Mucosa of stomach (tissue), 1 donor: ENCODE measurements around the gene ACP2.

Source experiments
- H3K27me3 ChIP-seq: one replicate; pipeline ENCODE4 v1.7.0; 2013; ENCODE audit warnings: mild to moderate bottlenecking, low read length; ENCODE audit not compliant: control insufficient read depth, insufficient read depth
- H3K36me3 ChIP-seq: one replicate; pipeline ENCODE4 v1.7.0; 2013; ENCODE audit warnings: low read length; ENCODE audit not compliant: control insufficient read depth, insufficient read depth
- H3K4me1 ChIP-seq: one replicate; pipeline ENCODE4 v1.7.0; 2013; ENCODE audit warnings: mild to moderate bottlenecking, low read length; ENCODE audit not compliant: control insufficient read depth, insufficient read depth
- H3K4me3 ChIP-seq: one replicate; pipeline ENCODE4 v1.7.0; 2013; ENCODE audit warnings: low read length
- H3K9ac ChIP-seq: one replicate; pipeline ENCODE4 v1.7.0; 2013; ENCODE audit warnings: mild to moderate bottlenecking, low read length, moderate library complexity
- H3K9me3 ChIP-seq: one replicate; pipeline ENCODE4 v1.7.0; 2013; ENCODE audit warnings: mild to moderate bottlenecking, low read length, moderate library complexity; ENCODE audit not compliant: control insufficient read depth
- donor health status: Pancreatic carcinoma.

ACP2 gene

DNA sequence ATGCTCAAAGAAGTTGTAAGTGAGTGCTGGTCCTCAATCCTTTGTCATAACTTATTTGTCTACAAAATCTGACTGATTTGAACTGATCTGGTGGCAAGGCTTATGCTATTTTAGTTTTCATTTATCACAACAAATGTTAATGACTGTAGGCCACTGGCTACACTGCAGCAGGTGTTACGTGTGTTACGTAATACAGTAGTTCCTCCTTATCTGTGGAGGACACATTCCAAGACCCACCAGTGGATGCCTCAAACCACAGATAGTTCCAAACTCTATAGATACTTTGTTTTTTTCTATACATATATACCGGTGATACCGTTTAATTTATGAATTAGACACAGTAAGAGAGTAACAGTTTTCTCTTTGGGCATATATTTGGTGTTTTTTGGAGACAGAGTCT lies 28.3 kb upstream of the ACP2 start:
- peaks cover 11% of the 10 kb centered on the region for H3K4me1 ChIP-seq
- H3K9ac ChIP-seq = no peak overlapping the region
- H3K4me3 ChIP-seq = no peak overlapping the region
- no peaks in the 10 kb centered on the region for H3K9me3 ChIP-seq
- no peaks in the 10 kb centered on the region for H3K27me3 ChIP-seq
- no peaks in the 10 kb centered on the region for H3K36me3 ChIP-seq

- no peak overlapping the region for H3K4me3 ChIP-seq
- no peak overlapping the region for H3K9ac ChIP-seq
- H3K4me1 ChIP-seq = peaks cover 25% of the 10 kb centered on the region
- no peaks in the 10 kb centered on the region for H3K27me3 ChIP-seq
- no peaks in the 10 kb centered on the region for H3K36me3 ChIP-seq
- no peaks in the 10 kb centered on the region for H3K9me3 ChIP-seq
These were observed 26.1 kb upstream of the ACP2 start for GRCh38 chr11:47274495-47275235.

- Histone ChIP-seq H3K4me1 (peaks cover 37% of the 10 kb centered on the region), H3K9me3 (no peaks in the 10 kb centered on the region), H3K9ac (no peak overlapping the region), H3K27me3 (no peaks in the 10 kb centered on the region), H3K4me3 (no peak overlapping the region), H3K36me3 (no peaks in the 10 kb centered on the region)
These were observed 24.1 kb upstream of the ACP2 start for GRCh38 chr11:47272706-47273105.

GRCh38 chr11:47271961-47272661 lies 23.5 kb upstream of the ACP2 start:
- no peaks in the 10 kb centered on the region for H3K9me3 ChIP-seq
- H3K36me3 ChIP-seq = no peaks in the 10 kb centered on the region
- no peaks in the 10 kb centered on the region for H3K27me3 ChIP-seq
- H3K4me3 ChIP-seq = no peak overlapping the region
- no peak overlapping the region for H3K9ac ChIP-seq
- peaks cover 37% of the 10 kb centered on the region for H3K4me1 ChIP-seq

DNA sequence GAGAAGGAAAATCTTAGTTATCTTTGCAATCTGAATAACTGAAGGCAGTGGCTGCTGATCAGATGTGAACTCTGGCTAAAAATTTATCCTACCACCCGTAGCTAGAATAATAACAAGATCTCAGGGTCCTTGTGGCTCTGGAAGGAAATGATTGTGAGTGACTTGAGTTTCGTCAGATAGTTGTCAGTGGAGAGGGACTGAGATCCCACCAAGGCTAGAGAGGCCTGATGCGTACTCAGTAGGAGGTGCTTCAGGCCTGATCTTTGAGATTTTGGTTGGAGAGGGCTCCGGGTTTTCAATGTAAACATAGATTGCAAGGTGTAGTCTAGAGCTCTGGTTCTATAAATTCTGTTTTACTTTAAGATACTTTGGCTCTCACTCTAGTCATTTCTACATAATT lies 22.7 kb upstream of the ACP2 start:
- peak overlapping the region; percentile 5 for H3K9ac ChIP-seq
- H3K9me3 ChIP-seq = no peaks in the 10 kb centered on the region

DNA sequence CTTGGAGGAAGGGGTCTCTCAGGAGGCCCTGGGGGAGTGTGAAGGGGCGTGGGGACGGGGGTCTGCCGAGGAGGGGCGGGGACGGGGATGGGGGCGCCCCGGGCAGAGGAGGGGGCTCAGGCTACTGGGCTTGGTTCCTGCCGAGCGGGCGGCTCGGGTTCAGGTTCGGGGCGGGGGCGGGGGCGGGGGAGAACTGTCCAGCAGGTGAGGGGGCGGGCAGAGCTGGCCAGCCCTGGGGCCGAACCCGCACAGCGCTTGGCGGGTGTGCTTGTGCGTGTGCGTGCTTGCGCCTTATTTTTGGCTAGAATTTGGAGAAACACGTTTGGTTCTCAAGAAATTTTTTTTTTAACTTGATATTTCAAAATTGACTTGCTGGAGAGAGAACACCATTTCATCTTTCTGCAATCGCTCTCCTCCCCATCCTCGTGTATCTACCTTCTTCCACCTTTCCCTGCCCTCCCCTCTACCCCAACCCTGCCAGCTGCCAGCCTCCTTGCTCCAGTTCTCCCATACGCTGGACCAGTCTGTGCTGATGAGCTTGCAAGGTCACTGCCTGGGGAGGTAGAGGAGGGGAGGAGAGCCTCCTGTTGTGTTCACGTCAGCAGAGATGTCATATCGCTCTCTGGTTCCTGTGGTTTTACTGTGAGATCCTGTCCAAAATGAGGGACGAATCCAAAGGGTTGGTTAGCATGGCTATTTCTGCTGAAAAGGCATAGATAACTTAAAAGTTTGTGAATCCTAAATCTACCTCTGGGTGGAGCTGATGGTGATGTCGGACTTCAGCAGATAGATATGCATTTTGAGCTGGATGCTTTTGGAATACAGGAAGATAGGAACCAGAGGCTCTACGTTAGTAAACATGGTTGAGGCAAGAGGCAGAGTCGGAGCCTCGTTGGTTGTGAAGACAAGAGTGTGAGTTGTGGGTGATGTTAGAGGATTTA lies 22.0 kb upstream of the ACP2 start:
- Histone ChIP-seq H3K9ac (peak overlapping the region; percentile 74), H3K4me1 (peaks cover 38% of the 10 kb centered on the region), H3K27me3 (no peaks in the 10 kb centered on the region)

More for the DNA sequence above, 22.7 kb upstream of the ACP2 start:
- Histone ChIP-seq H3K36me3 (no peaks in the 10 kb centered on the region), H3K4me3 (no peak overlapping the region), H3K4me1 (peaks cover 37% of the 10 kb centered on the region), H3K27me3 (no peaks in the 10 kb centered on the region)

GRCh38 chr11:47269829-47270305 lies 21.3 kb upstream of the ACP2 start, which contains the start of gene MADD:
Gene MADD (plus strand): TSS chr11:47270133.
- H3K4me3 ChIP-seq = peak within 1 kb of the TSS; percentile 62
- no peaks in the 10 kb centered on the region for H3K9me3 ChIP-seq
- peak within 1 kb of the TSS; percentile 81 for H3K9ac ChIP-seq
- H3K4me1 ChIP-seq = peaks cover 46% of the 10 kb centered on the region
- no peaks in the 10 kb centered on the region for H3K36me3 ChIP-seq
- no peaks in the 10 kb centered on the region for H3K27me3 ChIP-seq

More for the DNA sequence above, 22.0 kb upstream of the ACP2 start:
- Histone ChIP-seq H3K4me3 (no peak overlapping the region), H3K9me3 (no peaks in the 10 kb centered on the region), H3K36me3 (no peaks in the 10 kb centered on the region)

- peaks cover 52% of the 10 kb centered on the region for H3K4me1 ChIP-seq
- H3K4me3 ChIP-seq = peak overlapping the region; percentile 62
- H3K36me3 ChIP-seq = no peaks in the 10 kb centered on the region
- peak overlapping the region; percentile 81 for H3K9ac ChIP-seq
- H3K27me3 ChIP-seq = no peaks in the 10 kb centered on the region
- no peaks in the 10 kb centered on the region for H3K9me3 ChIP-seq
These were observed 20.6 kb upstream of the ACP2 start for GRCh38 chr11:47269002-47269828.

DNA sequence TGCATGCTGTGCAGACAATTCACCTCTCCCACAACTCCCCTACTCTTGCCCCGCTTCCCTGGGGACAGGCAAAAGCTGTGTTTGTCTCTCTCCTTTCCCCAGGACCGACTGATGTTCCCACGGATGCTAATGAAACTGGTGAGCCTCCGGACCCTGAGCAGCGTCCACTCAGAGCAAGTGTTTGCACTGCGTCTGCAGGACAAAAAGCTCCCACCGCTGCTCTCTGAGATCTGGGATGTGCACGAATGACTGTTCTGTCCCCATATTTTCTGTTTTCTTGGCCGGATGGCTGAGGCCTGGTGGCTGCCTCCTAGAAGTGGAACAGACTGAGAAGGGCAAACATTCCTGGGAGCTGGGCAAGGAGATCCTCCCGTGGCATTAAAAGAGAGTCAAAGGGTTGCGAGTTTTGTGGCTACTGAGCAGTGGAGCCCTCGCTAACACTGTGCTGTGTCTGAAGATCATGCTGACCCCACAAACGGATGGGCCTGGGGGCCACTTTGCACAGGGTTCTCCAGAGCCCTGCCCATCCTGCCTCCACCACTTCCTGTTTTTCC lies 19.9 kb upstream of the ACP2 start:
- no peaks in the 10 kb centered on the region for H3K9me3 ChIP-seq
- H3K36me3 ChIP-seq = no peaks in the 10 kb centered on the region
- H3K4me3 ChIP-seq = peak overlapping the region; percentile 62
- H3K4me1 ChIP-seq = peaks cover 58% of the 10 kb centered on the region
- peak overlapping the region; percentile 81 for H3K9ac ChIP-seq
- H3K27me3 ChIP-seq = no peaks in the 10 kb centered on the region

- Histone ChIP-seq H3K36me3 (no peaks in the 10 kb centered on the region), H3K4me3 (no peak overlapping the region), H3K9me3 (no peaks in the 10 kb centered on the region), H3K27me3 (no peaks in the 10 kb centered on the region), H3K9ac (no peak overlapping the region), H3K4me1 (peaks cover 57% of the 10 kb centered on the region)
These were observed 19.3 kb upstream of the ACP2 start for GRCh38 chr11:47267876-47268275.

DNA sequence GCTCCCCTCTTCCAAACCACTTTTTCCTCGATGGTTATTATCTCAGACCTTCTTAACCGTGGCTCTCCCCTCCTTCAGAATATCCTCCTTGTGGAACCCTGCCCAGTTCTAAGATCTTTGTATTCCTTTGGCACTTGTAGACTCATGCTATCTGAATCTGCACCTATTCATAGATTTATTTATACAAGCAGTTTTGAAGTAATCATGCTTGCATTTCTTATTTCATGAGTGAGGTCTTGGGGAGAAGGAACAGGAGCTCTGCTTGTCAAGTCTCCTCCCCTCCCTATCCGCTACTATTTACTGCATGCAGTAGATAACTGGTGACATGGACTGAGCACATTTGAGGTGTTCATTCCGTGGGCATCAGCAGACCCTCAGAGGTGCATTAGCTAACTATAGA lies 15.9 kb upstream of the ACP2 start:
- Histone ChIP-seq H3K4me3 (no peak overlapping the region), H3K36me3 (no peaks in the 10 kb centered on the region), H3K9ac (no peak overlapping the region)

More for the DNA sequence above, 15.9 kb upstream of the ACP2 start:
- Histone ChIP-seq H3K27me3 (no peaks in the 10 kb centered on the region), H3K9me3 (no peaks in the 10 kb centered on the region), H3K4me1 (peaks cover 38% of the 10 kb centered on the region)
